RWPE1 (cell line): ENCODE measurements around the gene S1PR5.

ENCODE experiments used
- CTCF ChIA-PET: fragments of 350-600 bp; sonication (Branson Sonifier 250); formaldehyde crosslinking; extraction: SDS; loops from one replicate; lab custom pipeline; 2021; lab: Yijun Ruan, JAX
- POLR2A ChIA-PET: fragments of 400-600 bp; formaldehyde crosslinking; extraction: SDS; loops from one replicate; lab custom pipeline; 2020; ENCODE audit warnings: antibody characterized with exemption; ENCODE audit not compliant: low non-redundant PET; lab: Yijun Ruan, JAX
- DNase-seq: peaks from one replicate; pipeline ENCODE4 v3.0.0; 2012; ENCODE audit warnings: low spot score
- H3K27ac ChIP-seq: fragments of 450-650 bp; 2 replicates; pipeline ENCODE4 v1.5.1; 2017
- TF ChIP-seq, protein P1 (sequence below): fragments of 450-650 bp; conservative IDR thresholded peaks from 2 replicates; pipeline ENCODE4 v1.5.1; 2017; ENCODE audit warnings: low read depth, mild to moderate bottlenecking

Gene S1PR5

GRCh38 chr19:10503002-10503789 is 14.1 kb downstream of the S1PR5 start, which contains the start of gene KEAP1:
TSS of gene KEAP1 (minus strand) at chr19:10503356. CDS start at chr19:10500033, 3,323 bp downstream.
- CTCF ChIA-PET = interaction anchor here (0.7 kb wide), 1 partner anchor 170 kb away, joined by 4 read pairs; no protein-coding TSS in a partner anchor

DNA sequence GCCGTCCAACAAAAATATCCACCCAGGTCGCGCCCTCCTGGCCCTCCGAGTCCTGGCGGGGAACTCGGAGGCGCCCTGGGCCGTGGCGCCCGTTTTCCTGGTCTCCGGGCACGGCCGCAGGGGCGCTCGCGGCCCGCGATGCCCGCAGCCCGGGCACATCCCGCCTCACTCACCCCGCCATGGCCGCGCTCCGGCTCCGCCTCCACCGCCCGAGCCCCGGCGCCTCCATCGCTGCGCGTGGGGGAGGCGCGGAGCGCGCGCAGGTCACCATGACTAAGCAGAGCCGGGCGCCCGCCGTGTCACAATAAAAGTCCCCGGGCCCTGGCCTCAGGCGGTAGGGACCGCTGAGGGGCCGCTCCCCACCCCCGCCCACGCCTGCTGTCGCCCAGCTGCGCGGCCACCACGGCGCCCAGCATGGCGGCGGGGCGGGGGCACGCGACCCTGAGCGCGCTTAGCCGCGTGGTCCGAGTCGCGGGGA is 14.7 kb downstream of the S1PR5 start:
- peak; percentile 89 for DNase-seq
- TF ChIP-seq, protein P1, sequence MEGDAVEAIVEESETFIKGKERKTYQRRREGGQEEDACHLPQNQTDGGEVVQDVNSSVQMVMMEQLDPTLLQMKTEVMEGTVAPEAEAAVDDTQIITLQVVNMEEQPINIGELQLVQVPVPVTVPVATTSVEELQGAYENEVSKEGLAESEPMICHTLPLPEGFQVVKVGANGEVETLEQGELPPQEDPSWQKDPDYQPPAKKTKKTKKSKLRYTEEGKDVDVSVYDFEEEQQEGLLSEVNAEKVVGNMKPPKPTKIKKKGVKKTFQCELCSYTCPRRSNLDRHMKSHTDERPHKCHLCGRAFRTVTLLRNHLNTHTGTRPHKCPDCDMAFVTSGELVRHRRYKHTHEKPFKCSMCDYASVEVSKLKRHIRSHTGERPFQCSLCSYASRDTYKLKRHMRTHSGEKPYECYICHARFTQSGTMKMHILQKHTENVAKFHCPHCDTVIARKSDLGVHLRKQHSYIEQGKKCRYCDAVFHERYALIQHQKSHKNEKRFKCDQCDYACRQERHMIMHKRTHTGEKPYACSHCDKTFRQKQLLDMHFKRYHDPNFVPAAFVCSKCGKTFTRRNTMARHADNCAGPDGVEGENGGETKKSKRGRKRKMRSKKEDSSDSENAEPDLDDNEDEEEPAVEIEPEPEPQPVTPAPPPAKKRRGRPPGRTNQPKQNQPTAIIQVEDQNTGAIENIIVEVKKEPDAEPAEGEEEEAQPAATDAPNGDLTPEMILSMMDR = no peak
- H3K27ac ChIP-seq = peak overlapping the region; percentile 94
- ChIA-PET POLR2A (no interaction called here), CTCF (no interaction called here)

More at GRCh38 chr19:10503002-10503789, 14.1 kb downstream of the S1PR5 start, which contains the start of gene KEAP1:
- TF ChIP-seq, protein P1 = no peak
- peak within 1 kb of the TSS; percentile 94 for H3K27ac ChIP-seq
- DNase-seq = no peak
- POLR2A ChIA-PET = interaction anchor here (0.7 to 1.0 kb wide), 2 partner anchors 9 to 14 kb away, joined by 3 to 7 read pairs; partner anchors contain the start of gene S1PR5

GRCh38 chr19:10501971-10502523 is 15.2 kb downstream of the S1PR5 start:
- DNase-seq = peak; percentile 45
- POLR2A ChIA-PET = no interaction called here
- CTCF ChIA-PET = interaction anchor here (0.6 kb wide), 1 partner anchor 11 kb away, joined by 5 read pairs; no protein-coding TSS in a partner anchor
- TF ChIP-seq, protein P1 = no peak
- H3K27ac ChIP-seq = peak overlapping the region; percentile 94

DNA sequence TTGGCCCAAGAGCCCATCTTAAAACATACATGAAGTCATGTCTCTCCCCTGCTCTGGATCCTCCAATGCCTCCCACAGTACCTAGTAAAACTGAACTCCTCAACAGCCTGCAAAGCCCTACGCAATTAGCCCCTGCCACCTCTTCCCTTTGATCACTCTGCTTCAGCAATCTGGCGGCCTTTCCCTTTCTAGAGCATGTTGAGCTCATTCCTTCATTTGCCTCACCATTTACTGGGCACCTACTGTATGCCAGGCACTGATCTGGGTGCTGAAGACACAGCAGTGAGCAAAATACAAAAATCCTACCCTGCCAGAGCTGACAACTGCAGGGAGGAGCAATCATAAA is 17.0 kb downstream of the S1PR5 start:
- ChIA-PET CTCF (interaction anchor here (0.7 kb wide), 1 partner anchor 36 kb away, joined by 3 read pairs; no protein-coding TSS in a partner anchor), POLR2A (interaction anchor here (0.5 to 0.8 kb wide), 3 partner anchors 10 to 66 kb away, joined by 3 to 5 read pairs (median 3); partner anchors contain the start of gene KRI1)
- peak overlapping the region; percentile 94 for H3K27ac ChIP-seq
- DNase-seq = no peak
- TF ChIP-seq, protein P1 = no peak

DNA sequence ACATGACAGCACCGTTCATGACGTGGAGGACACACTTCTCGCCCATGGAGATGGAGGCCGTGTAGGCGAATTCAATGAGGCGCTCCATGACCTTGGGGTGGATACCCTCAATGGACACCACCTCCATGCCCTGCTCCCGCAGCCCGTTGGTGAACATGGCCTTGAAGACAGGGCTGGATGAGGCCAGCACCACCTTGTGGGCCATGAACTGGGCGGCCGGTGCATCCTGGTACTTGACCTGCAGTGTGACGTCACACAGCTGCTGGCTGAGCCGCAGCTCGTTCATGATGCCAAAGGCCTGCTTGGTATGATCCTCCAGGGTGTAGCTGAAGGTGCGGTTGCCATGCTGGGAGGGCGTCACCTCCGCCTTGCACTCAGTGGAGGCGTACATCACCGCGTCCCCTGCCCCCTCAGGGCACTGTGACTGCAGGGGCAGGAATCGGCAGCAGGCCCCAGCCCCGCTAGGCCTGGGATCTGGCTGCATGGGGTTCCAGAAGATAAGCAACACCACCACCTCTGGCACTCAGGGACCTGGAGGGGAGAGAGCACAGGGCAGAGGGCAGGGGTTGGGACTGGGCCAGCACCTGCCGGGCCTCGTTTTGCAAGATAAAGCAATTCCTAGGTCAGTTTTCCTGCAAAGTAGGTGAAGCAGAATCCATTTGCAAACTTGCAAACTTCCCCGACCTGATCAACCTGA is 17.5 kb downstream of the S1PR5 start:
- no peak for DNase-seq
- ChIA-PET CTCF (interaction anchor here (0.5 kb wide), 1 partner anchor 521 kb away, joined by 3 read pairs; no protein-coding TSS in a partner anchor), POLR2A (interaction anchor here (0.5 to 0.8 kb wide), 3 partner anchors 11 to 66 kb away, joined by 3 to 5 read pairs (median 3); partner anchors contain the start of gene KRI1)
- peak overlapping the region; percentile 94 for H3K27ac ChIP-seq
- TF ChIP-seq, protein P1 = no peak

- POLR2A ChIA-PET = no interaction called here
- DNase-seq = no peak
- TF ChIP-seq, protein P1 = no peak
- CTCF ChIA-PET = no interaction called here
- H3K27ac ChIP-seq = no peak overlapping the region
Measured at GRCh38 chr19:10497371-10497770, 19.9 kb downstream of the S1PR5 start.
